Stimulated activated CD4-positive, alpha-beta T cell treated with anti-CD3 and anti-CD28 coated beads, TNF-alpha, amount 100 ng/mL, for 4 hours (primary cell): ENCODE data around the gene SBNO1.
"Not testable (repeated sequence)": the region's sequence is repeated elsewhere in the genome, so short reads cannot be mapped to it uniquely, and the experiment has no call there.

Source experiments
- DNase-seq, 3 experiments: peaks; one replicate each; pipeline ENCODE4 v3.0.0-alpha.2; 2020; ENCODE audit warnings: low read depth in 3 of 3

SBNO1 gene

DNA sequence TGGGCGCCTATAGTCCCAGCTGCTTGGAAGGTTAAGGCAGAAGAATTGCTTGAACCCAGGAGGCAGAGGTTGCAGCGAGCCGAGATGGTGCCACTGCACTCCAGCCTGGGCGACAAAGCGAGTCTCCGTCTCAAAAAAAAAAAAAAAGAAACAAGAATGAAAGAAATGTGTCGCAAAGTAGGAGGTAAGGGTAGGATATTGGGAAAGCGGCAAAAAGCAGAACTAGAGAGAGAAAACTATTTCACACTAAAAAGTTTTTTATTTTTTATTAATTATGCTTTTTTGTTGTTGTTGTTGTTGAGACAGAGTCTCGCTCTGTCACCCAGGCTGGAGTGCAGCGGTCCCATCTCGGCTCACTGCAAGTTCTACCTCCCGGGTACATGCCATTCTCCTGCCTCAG, 17.7 kb downstream of the SBNO1 start:
- no peak for DNase-seq

DNA sequence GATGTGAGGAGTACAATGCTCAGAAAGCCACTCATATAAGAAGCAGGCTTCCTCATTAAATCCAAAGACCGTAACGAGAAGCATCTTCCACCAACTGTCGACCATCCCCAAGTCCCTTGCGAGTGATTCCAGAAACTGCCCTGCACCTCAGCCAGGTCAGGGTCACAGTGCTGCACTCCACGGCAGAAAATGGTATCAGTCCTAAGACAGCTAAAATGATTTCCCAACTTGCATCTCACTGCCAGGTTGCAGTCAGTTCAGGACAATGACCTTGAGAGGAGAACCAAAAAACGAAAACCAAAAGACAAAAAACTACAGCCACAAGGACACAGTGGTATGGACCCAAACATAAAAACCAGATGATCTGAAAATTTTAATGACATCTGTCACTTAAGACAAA, 20.6 kb downstream of the SBNO1 start:
- no peak for DNase-seq

DNA sequence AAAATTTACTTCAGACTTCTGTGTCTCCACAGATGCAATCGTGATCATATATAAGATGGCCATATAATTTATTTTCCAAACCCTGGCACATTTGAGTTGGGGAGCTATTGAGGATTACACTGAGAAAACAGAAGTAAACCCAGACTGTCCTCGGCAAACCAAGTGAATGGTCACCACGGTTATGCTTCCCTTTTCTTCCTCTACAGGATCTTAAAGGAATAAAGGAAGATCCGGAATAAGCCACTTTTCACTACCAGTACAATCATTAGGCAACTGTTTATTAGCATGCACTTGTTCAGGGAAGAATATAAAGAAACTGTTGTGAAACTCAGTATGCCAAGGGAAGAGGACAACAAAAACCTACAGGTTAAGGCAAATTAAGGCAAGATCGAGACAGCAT, 27.6 kb downstream of the SBNO1 start:
- DNase-seq, result no peak

DNA sequence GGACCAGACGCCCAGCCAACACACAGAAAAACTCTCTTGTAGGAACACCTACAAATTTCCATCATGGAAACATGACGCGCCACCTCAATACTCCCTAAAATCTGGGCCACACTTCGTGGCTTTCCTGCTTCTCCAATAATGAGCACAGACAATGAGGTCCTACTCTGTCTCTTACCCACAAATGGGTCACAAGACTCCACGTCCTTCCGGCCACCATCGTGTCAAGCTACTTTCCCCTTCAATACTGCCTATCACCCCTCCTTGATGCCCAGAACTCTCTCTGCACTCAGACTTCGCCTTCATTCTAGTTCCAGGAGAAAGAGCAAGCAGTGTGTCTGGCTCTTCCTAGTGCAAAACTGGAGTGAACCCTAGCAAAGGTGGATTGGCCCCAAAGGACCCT, 28.1 kb downstream of the SBNO1 start:
- no peak for DNase-seq

DNA sequence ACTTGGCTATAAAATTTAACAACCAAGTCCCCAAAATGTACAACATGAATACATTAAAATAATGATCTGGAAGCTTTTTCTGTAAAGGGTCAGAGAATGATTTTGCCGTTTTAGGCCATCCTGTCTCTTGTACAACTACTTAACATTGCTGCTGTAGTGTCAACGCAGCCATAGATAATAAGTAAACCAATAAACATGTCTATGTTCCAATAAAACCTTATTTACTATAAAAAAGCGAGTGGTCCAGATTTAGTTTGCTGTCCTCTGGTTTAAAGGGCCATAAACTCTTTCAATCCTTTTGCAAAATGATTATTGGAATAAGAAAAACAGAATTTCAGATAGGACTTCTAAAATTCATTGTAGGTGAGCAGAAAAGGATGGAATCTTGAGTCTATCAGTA, 29.2 kb downstream of the SBNO1 start:
- DNase-seq, result no peak

DNA sequence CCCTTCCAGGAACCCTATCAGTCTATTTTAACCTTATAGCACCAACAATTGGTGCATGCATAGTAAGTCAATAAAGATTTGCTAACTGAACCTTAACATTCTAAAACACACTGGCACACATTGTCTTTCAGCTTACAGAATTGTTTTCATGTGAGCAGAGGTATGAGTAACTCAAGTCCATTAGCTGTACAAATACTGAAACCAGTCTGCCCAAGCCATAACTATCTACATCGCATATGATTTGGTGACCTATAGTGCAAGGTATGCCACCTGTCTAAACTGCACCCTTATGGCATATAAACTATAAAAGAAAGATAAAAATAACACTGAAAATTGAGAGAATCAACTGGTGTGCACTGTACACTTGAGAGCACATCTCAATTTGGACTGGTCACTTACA, 34.8 kb downstream of the SBNO1 start:
- DNase-seq, result no peak

DNA sequence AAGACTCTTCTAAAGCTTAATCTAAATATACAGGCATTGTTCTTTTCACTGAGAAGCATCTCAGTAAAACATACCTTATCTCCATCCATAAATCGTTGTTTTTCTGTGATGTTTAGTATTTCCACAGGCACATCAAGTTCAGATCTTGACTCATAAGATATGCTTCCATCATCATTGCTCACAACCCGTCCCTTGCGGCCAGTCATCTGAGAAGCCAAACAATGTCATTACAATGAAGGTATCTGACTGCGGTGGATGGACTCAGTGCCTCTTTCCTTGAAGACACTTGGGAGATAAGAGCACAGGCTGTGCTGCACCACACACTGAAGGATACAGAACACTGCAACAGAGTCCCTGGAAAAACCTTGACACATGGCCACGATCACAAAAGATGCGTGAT, 44.8 kb downstream of the SBNO1 start:
- no peak for DNase-seq

DNA sequence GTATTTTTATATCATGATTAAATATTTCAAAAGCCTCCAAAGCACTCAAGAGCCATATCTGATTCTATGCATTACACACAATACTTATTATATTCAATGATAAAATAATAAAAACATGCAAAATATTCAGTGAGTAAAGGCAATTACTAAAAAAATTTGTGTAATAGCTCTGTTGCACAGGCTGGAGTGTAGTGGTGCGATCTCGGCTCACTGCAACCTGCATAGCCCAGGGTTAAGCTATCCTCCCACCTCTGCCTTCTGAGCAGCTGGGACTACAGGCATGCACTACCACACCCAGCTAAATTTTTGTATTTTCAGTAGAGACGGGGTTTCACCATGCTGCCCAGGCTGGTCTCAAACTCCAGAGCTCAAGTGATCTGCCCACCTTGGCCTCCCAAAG, 45.4 kb downstream of the SBNO1 start:
- DNase-seq, result no peak

DNA sequence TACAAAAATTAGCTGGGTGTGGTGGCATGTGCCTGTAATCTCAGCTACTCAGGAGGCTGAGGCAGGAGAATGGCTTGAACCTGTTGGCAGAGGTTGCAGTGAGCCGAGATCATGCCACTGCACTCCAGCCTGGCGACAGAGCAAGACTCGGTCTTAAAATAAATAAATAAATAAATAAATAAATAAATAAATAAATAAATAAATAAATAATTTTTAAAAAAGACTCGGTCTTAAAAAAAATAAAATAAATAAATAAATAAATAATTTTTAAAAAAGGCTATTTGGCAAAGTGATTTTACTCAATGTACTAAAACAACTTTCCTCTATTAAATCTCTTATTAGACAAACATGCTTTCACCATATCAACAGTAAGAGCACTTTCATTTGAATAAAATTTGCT, 51.6 kb downstream of the SBNO1 start:
- not testable (repeated sequence) for DNase-seq

DNA sequence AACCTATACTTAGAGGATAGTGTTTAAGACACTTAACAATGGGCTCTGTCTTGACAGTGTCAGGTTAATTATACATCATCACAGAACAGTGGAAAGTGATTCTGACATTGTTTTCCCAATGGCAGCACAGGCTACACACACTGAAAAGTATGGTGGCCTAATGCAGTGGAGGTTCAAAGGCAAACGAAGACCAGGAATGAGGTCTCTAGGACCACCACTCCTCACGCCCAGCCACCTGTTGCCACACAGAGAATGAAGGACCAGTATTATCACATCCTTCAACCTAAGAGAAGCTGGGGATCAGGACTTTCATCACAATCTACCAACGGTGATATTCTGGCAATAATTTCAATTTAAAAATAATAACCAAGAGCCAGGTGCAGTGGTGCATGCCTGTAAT, 58.4 kb downstream of the SBNO1 start:
- no peak for DNase-seq

DNA sequence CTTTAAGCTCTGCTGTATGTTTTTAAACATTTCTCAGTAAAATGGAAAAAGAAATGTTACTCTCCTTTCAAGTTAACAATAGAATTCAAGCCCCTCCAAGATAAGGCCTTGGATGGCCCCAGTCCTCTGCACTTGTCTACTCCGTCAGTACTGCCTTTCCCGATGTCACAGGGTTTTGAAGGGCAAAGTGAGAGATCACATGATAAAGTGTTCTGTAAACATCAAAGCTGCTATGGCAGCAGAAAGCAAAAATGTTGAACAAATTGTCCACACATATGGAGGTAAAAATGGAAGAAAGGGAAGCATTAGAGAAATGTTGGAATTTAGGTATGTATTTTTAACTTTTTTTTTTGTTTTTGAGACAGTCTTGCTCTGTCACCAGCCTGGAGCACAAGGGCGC, 59.5 kb downstream of the SBNO1 start:
- no peak for DNase-seq

DNA sequence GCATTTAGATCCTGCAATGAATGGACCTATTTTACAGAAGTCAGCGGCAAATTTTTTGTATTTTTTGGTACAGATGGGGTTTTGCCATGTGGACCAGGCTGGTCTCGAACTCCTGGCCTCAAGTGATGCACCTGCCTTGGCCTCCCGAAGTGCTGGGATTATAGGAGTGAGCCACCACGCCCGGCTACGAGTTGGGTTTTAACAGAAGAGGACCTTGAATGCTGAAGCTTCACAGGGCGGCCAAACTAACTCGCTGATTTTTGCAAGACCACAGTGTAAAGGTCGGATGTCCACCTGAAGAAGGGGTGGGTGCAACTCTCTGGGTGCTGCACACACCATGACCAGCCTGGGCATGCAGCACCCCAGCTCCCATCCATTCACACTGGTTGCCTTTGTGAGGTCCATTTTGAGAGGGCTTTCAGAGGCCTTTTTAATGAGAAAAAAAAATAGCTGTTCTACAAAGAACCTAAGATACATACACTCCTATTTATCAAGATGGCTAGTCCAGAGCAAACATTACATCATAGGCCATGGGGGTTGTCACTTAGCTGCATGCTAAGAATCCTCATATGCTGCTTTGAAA, 71.4 kb downstream of the SBNO1 start:
- no peak for DNase-seq

DNA sequence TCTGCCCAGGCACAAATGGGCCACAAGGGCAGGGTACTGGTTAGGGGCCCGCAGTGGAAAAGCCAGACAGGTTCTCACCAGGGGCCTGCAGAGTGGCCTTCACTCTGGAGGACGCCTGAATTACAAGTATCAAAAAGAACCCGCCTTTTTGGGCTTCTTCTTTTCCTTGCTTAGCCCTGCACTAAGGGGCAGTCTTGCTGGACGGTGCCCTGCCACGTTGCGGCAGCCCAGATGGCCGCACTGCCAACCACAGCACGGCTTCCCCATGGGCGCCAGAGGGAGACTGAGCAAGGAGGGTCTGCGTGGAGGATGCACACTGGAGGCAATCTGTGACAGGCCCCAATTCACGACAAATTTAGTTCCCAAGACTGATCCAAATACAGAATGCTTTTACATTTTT, 74.7 kb downstream of the SBNO1 start:
- DNase-seq, result no peak

DNA sequence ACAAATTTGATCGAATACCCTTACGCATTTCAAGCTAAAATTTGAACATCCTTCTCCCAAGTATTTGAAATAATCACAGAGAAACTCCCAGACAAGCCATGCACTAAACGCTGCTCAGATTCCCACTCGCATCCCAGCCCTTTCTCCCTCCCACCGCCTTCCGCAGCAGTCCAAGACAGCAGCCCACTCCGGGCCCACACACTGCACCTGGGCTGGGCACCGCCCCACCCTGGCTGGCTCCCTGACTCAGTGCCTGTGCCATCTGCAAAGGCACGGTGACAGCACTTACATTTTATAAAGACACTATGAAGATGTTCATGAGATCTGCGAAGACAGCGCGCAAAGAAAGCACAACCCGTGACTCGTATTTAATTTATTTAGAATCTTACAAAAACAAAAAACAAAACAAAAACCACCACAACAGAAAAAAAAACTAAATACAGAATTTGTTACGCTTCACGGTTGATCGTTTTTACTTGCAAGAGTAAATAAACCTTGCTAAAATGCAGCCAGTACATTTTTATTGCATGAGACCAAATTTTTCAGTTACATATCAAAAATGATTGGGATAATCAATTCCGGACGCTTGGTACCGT, 75.8 kb downstream of the SBNO1 start:
- DNase-seq, result no peak

DNA sequence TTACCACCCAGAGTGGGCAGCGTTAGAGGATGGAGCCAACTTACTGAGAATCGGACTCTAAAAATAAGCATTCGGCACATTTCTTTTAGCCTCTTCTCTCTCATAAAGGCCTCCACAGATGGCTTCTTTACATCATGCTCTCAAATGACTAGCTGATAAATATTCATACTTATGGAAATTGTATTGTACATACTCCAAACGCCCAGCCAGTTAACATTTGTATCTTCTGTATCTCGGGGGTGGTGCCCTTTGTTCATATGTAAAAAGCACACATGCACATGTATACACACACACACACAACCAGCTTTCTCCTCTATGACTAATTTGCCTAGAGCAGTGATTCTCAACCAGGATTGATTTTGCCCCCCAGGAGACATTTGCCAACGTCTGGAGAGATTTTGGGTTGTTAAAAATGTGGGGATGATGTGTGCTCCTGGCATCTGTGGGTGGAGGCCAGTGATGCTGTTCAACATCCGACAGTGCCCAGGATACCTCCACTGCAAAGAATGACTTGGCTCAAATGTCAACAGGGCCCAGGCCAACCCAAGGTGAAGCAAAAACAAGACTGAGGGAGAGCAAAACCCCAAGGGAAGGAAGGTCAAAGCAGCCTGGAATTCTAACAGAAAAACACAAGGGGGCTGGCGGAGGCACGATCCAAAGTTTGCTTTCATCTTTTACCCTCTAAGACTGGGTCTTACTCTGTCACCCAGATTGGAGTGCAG, 77.8 kb downstream of the SBNO1 start:
- no peak for DNase-seq

DNA sequence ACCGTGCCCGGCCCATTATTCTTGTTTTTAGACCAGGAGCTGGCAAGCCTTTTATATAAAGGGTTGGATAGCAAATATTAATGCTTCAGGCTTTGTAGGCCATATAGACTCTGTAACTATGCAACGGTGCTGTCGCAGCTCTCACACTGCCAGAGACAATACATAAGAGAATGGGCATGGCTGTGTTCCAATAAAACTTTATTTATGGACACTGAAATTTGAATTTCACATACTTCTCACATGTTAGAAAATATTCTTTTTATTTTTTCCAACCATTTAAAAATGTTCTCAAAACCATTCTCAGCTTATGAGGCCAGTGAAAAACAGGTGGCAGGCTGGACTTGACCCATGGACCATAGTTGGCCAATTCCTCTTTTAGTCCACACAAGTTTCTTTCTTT, 80.0 kb downstream of the SBNO1 start:
- DNase-seq, result no peak

DNA sequence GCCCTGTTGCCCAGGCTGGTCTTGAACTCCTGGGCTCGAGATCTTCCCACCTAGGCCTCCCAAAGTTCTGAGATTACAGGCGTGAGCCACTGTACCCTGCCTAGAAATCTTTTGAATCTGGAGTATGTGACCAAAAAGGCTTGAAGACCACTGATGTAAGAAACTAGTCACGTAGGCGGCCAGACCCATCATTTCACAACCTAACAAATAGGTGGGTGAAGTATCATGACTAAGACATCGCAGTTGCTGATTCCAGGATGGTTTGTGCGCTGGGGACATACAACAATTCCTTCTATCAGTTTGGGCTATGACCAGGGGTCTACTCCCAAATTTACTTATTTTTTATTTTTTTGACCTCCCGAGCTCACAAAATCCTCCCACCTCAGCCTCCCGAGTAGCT, 81.2 kb downstream of the SBNO1 start:
- no peak for DNase-seq

DNA sequence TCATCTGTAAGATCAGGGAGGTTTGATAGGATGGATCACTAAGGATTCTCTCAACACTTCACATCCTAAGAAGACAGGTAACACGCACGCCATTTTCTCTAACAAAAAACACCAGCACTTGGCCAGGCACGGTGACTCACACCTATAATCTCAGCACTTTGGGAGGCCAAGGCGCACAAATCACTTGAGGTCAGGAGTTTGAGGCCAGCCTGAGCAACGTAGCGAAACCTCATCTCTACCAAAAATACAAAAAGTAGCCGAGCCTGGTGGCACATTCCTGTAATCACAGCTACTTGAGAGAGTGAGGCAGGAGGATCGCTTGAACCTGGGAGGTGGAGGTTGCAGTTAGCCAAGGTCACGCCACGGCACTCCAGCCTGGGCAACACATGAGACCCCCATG, 82.5 kb downstream of the SBNO1 start:
- no peak for DNase-seq

DNA sequence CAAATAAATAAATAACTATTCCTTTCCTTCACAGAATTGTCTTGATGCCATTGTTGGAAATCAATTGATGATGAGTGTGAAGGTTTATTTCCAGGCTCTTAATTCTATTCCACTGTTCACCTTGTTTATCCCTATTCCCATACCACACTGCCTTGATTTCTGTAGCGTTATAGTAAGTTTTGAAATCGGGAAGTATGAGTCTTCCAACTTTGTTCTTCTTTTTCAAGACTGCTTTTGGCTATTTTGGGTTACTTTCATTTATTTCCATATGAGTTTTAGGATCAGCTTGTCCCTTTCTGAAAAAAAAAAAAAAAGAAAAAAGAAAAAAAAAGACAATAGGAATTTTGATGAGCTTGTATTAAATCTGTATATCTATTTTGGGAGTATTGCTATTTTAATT, 83.7 kb downstream of the SBNO1 start:
- DNase-seq, result no peak

DNA sequence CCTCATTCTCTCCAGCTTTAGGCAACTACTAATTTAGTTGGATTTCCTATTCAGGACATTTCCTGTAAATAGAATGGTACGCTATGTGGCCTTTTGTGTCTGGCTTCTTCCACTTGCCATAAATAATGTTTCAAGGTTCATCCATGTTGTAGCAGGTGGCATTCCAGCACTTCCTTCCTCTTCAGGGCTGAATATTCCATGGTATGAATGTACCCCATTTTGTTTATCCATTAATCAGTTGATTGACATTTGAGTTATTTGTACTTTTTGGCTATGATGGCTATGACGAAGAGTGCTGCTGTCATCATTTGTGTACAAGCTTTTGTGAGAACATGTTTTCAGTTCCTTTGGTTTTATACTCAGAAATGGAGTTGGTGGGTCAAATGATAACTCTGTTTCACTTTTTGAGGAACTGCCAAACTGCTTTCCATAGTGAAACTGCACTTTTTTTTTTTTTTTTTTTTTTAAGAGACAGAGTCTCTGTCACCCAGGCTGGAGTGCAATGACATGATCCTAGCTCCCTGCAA, 86.5 kb downstream of the SBNO1 start:
- no peak for DNase-seq

DNA sequence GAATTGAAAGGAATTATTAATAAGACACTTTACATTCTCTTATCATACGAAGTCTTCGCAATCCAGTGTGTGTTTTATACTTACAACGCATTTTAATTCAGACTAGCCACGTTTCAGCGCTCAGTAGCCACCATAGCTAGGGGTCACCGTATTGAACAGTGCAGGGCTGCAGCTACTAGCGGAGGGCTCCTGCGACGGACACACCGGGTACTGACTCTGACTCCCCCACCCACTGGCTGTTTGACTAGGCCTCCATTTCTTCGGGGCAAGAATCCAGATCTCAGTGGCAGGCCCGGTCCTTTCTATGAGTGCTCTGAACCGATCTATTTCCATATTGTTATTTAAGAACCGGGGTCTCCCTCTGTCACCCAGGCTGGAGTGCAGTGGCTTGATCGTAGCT, 91.5 kb downstream of the SBNO1 start:
- DNase-seq, result no peak

DNA sequence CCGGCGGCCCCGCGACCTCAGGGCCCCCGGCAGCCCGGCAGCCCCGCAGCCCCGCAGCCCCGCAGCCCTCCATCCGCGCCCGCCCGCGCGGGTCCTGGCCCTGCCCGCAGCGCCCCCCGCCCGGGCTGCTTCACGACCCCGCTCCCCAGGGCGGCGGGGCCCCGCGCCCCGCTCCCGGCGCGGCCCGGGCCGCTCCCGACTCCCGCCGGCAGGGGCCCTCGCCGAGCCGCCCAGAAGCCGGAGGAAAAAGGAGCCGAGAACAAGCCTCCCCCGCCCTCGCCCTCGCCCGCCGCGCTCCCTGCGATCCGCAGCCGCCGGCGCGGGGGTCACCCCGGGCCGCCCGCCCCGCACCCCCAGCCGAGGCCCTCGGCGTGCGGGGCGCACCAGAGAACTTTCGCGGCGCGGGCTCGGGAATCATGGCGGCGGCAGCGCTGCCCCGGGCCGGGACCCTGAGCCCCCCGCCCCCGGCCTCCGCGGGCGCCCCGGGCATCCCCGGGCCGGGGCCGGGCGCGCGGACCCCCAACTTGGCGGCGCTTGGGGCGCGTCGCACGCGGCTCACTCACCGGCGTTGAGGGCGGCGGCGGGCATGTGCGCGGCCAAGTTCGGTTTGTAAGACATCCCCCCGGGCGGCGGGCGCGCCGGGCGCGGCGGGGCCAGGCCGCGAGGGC, 93.5 kb downstream of the SBNO1 start:
- peak; percentile 61 to 63 (median 63) for DNase-seq
